Neural cell (in vitro differentiated cells): ENCODE results near the gene PTPRN2.

Experiments used
- CTCF ChIP-seq: fragments of 450-650 bp; IDR thresholded peaks from 2 replicates; pipeline ENCODE4 v1.5.1; 2014; ENCODE audit warnings: antibody characterized with exemption, mild to moderate bottlenecking, moderate library complexity; ENCODE audit not compliant: poor library complexity, severe bottlenecking
- EZH2 ChIP-seq: fragments of 200-600, 300-800 bp; shearing (Covaris generic), sonication (generic); IDR thresholded peaks from 2 replicates; pipeline ENCODE4 v1.6.1; 2014; ENCODE audit warnings: antibody characterized with exemption, low read length, borderline replicate concordance, mild to moderate bottlenecking; ENCODE audit not compliant: insufficient read depth, poor library complexity, severe bottlenecking
- MXI1 ChIP-seq: fragments of 450-650 bp; conservative IDR thresholded peaks from 2 replicates; pipeline ENCODE4 v1.6.1; 2014; ENCODE audit warnings: antibody characterized with exemption, mild to moderate bottlenecking; ENCODE audit not compliant: poor library complexity, severe bottlenecking
- POLR2AphosphoS5 ChIP-seq: IDR thresholded peaks from 2 replicates; pipeline ENCODE4 v1.6.1; 2012
- RAD21 ChIP-seq: fragments of 450-650 bp; conservative IDR thresholded peaks from 2 replicates; pipeline ENCODE4 v1.6.1; 2014; ENCODE audit warnings: antibody characterized with exemption, mild to moderate bottlenecking, moderate library complexity
- REST ChIP-seq: IDR thresholded peaks from 2 replicates; pipeline ENCODE4 v1.6.1; 2012; ENCODE audit warnings: borderline replicate concordance
- TAF1 ChIP-seq: IDR thresholded peaks from 2 replicates; pipeline ENCODE4 v1.6.1; 2012; ENCODE audit warnings: low read depth

- no peak for TF ChIP-seq MXI1
- TF ChIP-seq POLR2AphosphoS5 = no peak
- no peak for TF ChIP-seq CTCF
- TF ChIP-seq EZH2 = no peak
- TF ChIP-seq TAF1 = no peak
- no peak for TF ChIP-seq RAD21
- TF ChIP-seq REST = no peak
These were observed 52.5 kb downstream of the PTPRN2 start for GRCh38 chr7:158535079-158535478.
